ENCODE results near the gene AFG3L2. TPM values are rescaled to one million over a fixed set of nuclear protein-coding genes. Genes with fewer than 3 reads are reported as not detected.

The AFG3L2 gene
- total and polyA plus RNA-seq, 2 of the 8 experiments (the other 6 are each of a cell fraction or from before 2014, with no cell fraction given): 29.7 to 84.8 TPM

GRCh38 chr18:12393998-12394397 is 17.0 kb upstream of the AFG3L2 start:
- POLR2A ChIA-PET (ENCODE audit: partially characterized antibody): interaction anchor here (1.4 to 1.6 kb wide), 3 partner anchors 14 to 29 kb away, joined by 3 to 8 read pairs (median 7); partner anchors contain the start of gene PRELID3A
- no peak overlapping the region for H2AFZ ChIP-seq (ENCODE audit: low read length)

More at GRCh38 chr18:12393998-12394397, 17.0 kb upstream of the AFG3L2 start:
- DNase-seq (ENCODE audit: low read depth in 1 of 2, low spot score in 2 of 2) (no peak), FAIRE-seq (no peak)
- no peak overlapping the region for H3K4me3 ChIP-seq (ENCODE audit: extremely low read depth in 1 of 4, insufficient read depth in 2 of 4, low read depth in 3 of 4, low read length in 4 of 4)
- no peaks in the 10 kb centered on the region for H4K20me1 ChIP-seq (replicated peaks in 1 of 2; ENCODE audit: control insufficient read depth in 1 of 2, insufficient read depth in 2 of 2, low read length in 2 of 2)
- no peaks in the 10 kb centered on the region; a peak in 1 of 7 replicates for H3K4me1 ChIP-seq (replicated peaks in 1 of 4; ENCODE audit: control insufficient read depth in 3 of 4, insufficient read depth in 4 of 4, low read length in 3 of 4)
- H3K79me1 ChIP-seq (ENCODE audit: low read depth, low read length): no peaks in the 10 kb centered on the region
- no peaks in the 10 kb centered on the region for H3K23me2 ChIP-seq (ENCODE audit: low read depth, low read length)
- H2BK5ac ChIP-seq (ENCODE audit: low read depth, low read length): no peak overlapping the region
- H2BK12ac ChIP-seq (ENCODE audit: low read depth, low read length): no peak overlapping the region
- no peak overlapping the region for H3K4ac ChIP-seq (replicated peaks; ENCODE audit: insufficient read length, low read depth, low read length)
- no peak overlapping the region for H4K8ac ChIP-seq (ENCODE audit: extremely low read depth, insufficient read depth, low read length)
- no peak overlapping the region for H3K4me2 ChIP-seq (ENCODE audit: insufficient read depth in 1 of 2, low read depth in 2 of 2, low read length in 2 of 2)
- H3K14ac ChIP-seq (ENCODE audit: insufficient read length): no peak overlapping the region
- no peak overlapping the region for H3K18ac ChIP-seq (ENCODE audit: extremely low read depth, low read length)
- H2AK5ac ChIP-seq (ENCODE audit: low read depth, low read length): no peak overlapping the region
- H3K23ac ChIP-seq (ENCODE audit: insufficient read length): no peak overlapping the region
- no peak overlapping the region for H2BK15ac ChIP-seq (ENCODE audit: low read length)
- no peaks in the 10 kb centered on the region for H3K9me3 ChIP-seq (ENCODE audit: insufficient read depth in 2 of 2, low read depth in 1 of 2, low read length in 1 of 2)
- no peak overlapping the region for H2BK20ac ChIP-seq (ENCODE audit: low read length)
- no peak overlapping the region for H4K91ac ChIP-seq (replicated peaks; ENCODE audit: insufficient read length, low read length)
- CTCF ChIA-PET (ENCODE audit: partially characterized antibody): interaction anchor here (0.8 to 11.1 kb wide), 21 partner anchors 8 to 540 kb away, joined by 3 to 139 read pairs (median 4); partner anchors contain the start of genes AFG3L2, PRELID3A and SPIRE1
- no peak overlapping the region for H2BK120ac ChIP-seq (replicated peaks; ENCODE audit: low read depth, low read length)
- 96% methylated on average over 6 of the region's 6 CpGs; no CpG with 5 or more reads in 1 of the 2 experiments for WGBS, 2 experiments (ENCODE audit: extremely low coverage in 1 of 2, insufficient coverage in 1 of 2, insufficient read length in 1 of 2, insufficient replicate concordance in 2 of 2, low coverage in 1 of 2, low lambda C conversion rate in 2 of 2, missing lambda C conversion rate in 1 of 2)
- H3K79me2 ChIP-seq (ENCODE audit: control insufficient read depth in 1 of 2, insufficient read depth in 2 of 2, low read length in 2 of 2): no peaks in the 10 kb centered on the region
- H3K36me3 ChIP-seq (ENCODE audit: control insufficient read depth in 2 of 4, insufficient read depth in 4 of 4, low read length in 3 of 4): no peaks in the 10 kb centered on the region
- no peak overlapping the region for H3K27ac ChIP-seq (ENCODE audit: low read depth, low read length)
- no peaks in the 10 kb centered on the region for H3K27me3 ChIP-seq (replicated peaks in 1 of 4; ENCODE audit: control insufficient read depth in 3 of 4, extremely low read depth in 1 of 4, insufficient read depth in 3 of 4, low read length in 3 of 4)
- H3K9ac ChIP-seq (replicated peaks in 1 of 4; ENCODE audit: extremely low read depth in 1 of 4, low read depth in 3 of 4, low read length in 3 of 4): no peak overlapping the region
- no peak overlapping the region for H4K5ac ChIP-seq (ENCODE audit: insufficient read length, low read depth, low read length)
- TF ChIP-seq KDM4A (IDR thresholded peaks at IDR 0.05; ENCODE audit: low read depth, low read length, severe bottlenecking): no peak
- no peak for TF ChIP-seq CHD2 (IDR thresholded peaks at IDR 0.05; ENCODE audit: low read length)
- no peak for TF ChIP-seq FOSL1 (IDR thresholded peaks at IDR 0.05; ENCODE audit: insufficient read depth, low read depth, low read length)
- TF ChIP-seq SP4 (IDR thresholded peaks at IDR 0.05; ENCODE audit: low read length): no peak
- no peak for TF ChIP-seq RXRA (IDR thresholded peaks at IDR 0.05; ENCODE audit: insufficient read depth, low read depth, low read length)
- TF ChIP-seq PHF8 (conservative IDR thresholded peaks at IDR 0.05; ENCODE audit: low read depth, low read length): no peak
- no peak for TF ChIP-seq GTF2F1 (IDR thresholded peaks at IDR 0.05; ENCODE audit: borderline replicate concordance, low read depth, low read length)
- TF ChIP-seq ZNF274 (IDR thresholded peaks at IDR 0.05; ENCODE audit: borderline replicate concordance, extremely low read depth, low read length): no peak
- no peak for TF ChIP-seq USF2 (IDR thresholded peaks at IDR 0.05; ENCODE audit: low read length)
- no peak for TF ChIP-seq RFX5 (IDR thresholded peaks at IDR 0.05; ENCODE audit: borderline replicate concordance, low read depth, low read length)
- TF ChIP-seq SIN3A (conservative IDR thresholded peaks at IDR 0.05 in 1 of 2, IDR thresholded peaks at IDR 0.05 in 1 of 2; ENCODE audit: low read depth in 1 of 2, low read length in 2 of 2): no peak
- TF ChIP-seq SAP30 (IDR thresholded peaks at IDR 0.05; ENCODE audit: insufficient read depth, insufficient replicate concordance, low read length): no peak
- H3K56ac ChIP-seq (replicated peaks; ENCODE audit: insufficient read length, low read depth, low read length): no peak overlapping the region

Data from H1 (cell line).